ENCODE data around the gene TP53.

The TP53 gene

GRCh38 chr17:7667656-7668406 lies 19.5 kb downstream of the TP53 start:
- Histone ChIP-seq H3K27me3 (ENCODE audit: insufficient read depth, low read length) (no peaks in the 10 kb centered on the region), H3K9me3 (ENCODE audit: insufficient read depth, low read depth, low read length) (no peaks in the 10 kb centered on the region), H3K4me1 (ENCODE audit: insufficient read depth, low read length) (no peaks in the 10 kb centered on the region), H3K9ac (ENCODE audit: low read depth, low read length) (no peak overlapping the region), H3K36me3 (ENCODE audit: insufficient read depth, low read length) (peaks cover 56% of the 10 kb centered on the region), H3K4me3 (ENCODE audit: low read length) (no peak overlapping the region), H3K27ac (ENCODE audit: low read depth, low read length) (no peak overlapping the region; the same call in 1 of the 2 replicates)
- 84% methylated on average over 10 of the region's 10 CpGs for WGBS

- Histone ChIP-seq H3K4me3 (ENCODE audit: low read length) (peak overlapping the region; percentile 31), H3K27ac (ENCODE audit: low read depth, low read length) (peak overlapping the region; percentile 52; the same call in 1 of the 2 replicates), H3K4me1 (ENCODE audit: insufficient read depth, low read length) (peaks cover 21% of the 10 kb centered on the region), H3K27me3 (ENCODE audit: insufficient read depth, low read length) (peaks cover 11% of the 10 kb centered on the region; the same call in 1 of the 2 replicates), H3K9me3 (ENCODE audit: insufficient read depth, low read depth, low read length) (no peaks in the 10 kb centered on the region), H3K9ac (ENCODE audit: low read depth, low read length) (peak overlapping the region; percentile 36; the same call in 1 of the 2 replicates), H3K36me3 (ENCODE audit: insufficient read depth, low read length) (peaks cover 12% of the 10 kb centered on the region; the same call in 1 of the 2 replicates)
- 5% methylated on average over 10 of the region's 10 CpGs for WGBS
Measured at GRCh38 chr17:7656958-7657609, 30.2 kb downstream of the TP53 start.

GRCh38 chr17:7655541-7655840 lies 31.8 kb downstream of the TP53 start:
- no peaks in the 10 kb centered on the region for H3K9me3 ChIP-seq (ENCODE audit: insufficient read depth, low read depth, low read length)
- peaks cover 12% of the 10 kb centered on the region; the same call in 1 of the 2 replicates for H3K36me3 ChIP-seq (ENCODE audit: insufficient read depth, low read length)
- peaks cover 24% of the 10 kb centered on the region for H3K27me3 ChIP-seq (ENCODE audit: insufficient read depth, low read length)
- WGBS, result 94% methylated on average over 17 of the region's 17 CpGs
- no peak overlapping the region for H3K27ac ChIP-seq (ENCODE audit: low read depth, low read length)
- H3K4me3 ChIP-seq (ENCODE audit: low read length), result no peak overlapping the region
- H3K9ac ChIP-seq (ENCODE audit: low read depth, low read length), result no peak overlapping the region
- peaks cover 21% of the 10 kb centered on the region for H3K4me1 ChIP-seq (ENCODE audit: insufficient read depth, low read length)

GRCh38 chr17:7654832-7655540 lies 32.3 kb downstream of the TP53 start:
- H3K4me1 ChIP-seq (ENCODE audit: insufficient read depth, low read length), result peaks cover 21% of the 10 kb centered on the region
- H3K9ac ChIP-seq (ENCODE audit: low read depth, low read length), result no peak overlapping the region
- H3K36me3 ChIP-seq (ENCODE audit: insufficient read depth, low read length), result peaks cover 12% of the 10 kb centered on the region; the same call in 1 of the 2 replicates
- no peak overlapping the region for H3K27ac ChIP-seq (ENCODE audit: low read depth, low read length)
- no peaks in the 10 kb centered on the region for H3K9me3 ChIP-seq (ENCODE audit: insufficient read depth, low read depth, low read length)
- 89% methylated on average over 15 of the region's 16 CpGs for WGBS
- H3K4me3 ChIP-seq (ENCODE audit: low read length), result no peak overlapping the region
- H3K27me3 ChIP-seq (ENCODE audit: insufficient read depth, low read length), result peaks cover 28% of the 10 kb centered on the region

GRCh38 chr17:7652388-7653356 lies 34.6 kb downstream of the TP53 start:
- no peaks in the 10 kb centered on the region for H3K9me3 ChIP-seq (ENCODE audit: insufficient read depth, low read depth, low read length)
- H3K4me3 ChIP-seq (ENCODE audit: low read length), result peak overlapping the region; percentile 66; the same call in 1 of the 2 replicates
- H3K27me3 ChIP-seq (ENCODE audit: insufficient read depth, low read length), result peaks cover 37% of the 10 kb centered on the region
- peaks cover 16% of the 10 kb centered on the region for H3K4me1 ChIP-seq (ENCODE audit: insufficient read depth, low read length)
- 79% methylated on average over 12 of the region's 12 CpGs for WGBS
- no peak overlapping the region for H3K9ac ChIP-seq (ENCODE audit: low read depth, low read length)
- no peak overlapping the region for H3K27ac ChIP-seq (ENCODE audit: low read depth, low read length)
- peaks cover 12% of the 10 kb centered on the region; the same call in 1 of the 2 replicates for H3K36me3 ChIP-seq (ENCODE audit: insufficient read depth, low read length)

GRCh38 chr17:7651665-7652387 lies 35.5 kb downstream of the TP53 start:
- peak overlapping the region; percentile 32; the same call in 1 of the 2 replicates for H3K9ac ChIP-seq (ENCODE audit: low read depth, low read length)
- peaks cover 12% of the 10 kb centered on the region; the same call in 1 of the 2 replicates for H3K36me3 ChIP-seq (ENCODE audit: insufficient read depth, low read length)
- H3K9me3 ChIP-seq (ENCODE audit: insufficient read depth, low read depth, low read length), result no peaks in the 10 kb centered on the region
- 4% methylated on average over 54 of the region's 54 CpGs for WGBS
- peaks cover 37% of the 10 kb centered on the region for H3K27me3 ChIP-seq (ENCODE audit: insufficient read depth, low read length)
- H3K4me1 ChIP-seq (ENCODE audit: insufficient read depth, low read length), result peaks cover 10% of the 10 kb centered on the region
- peak overlapping the region; percentile 66 for H3K4me3 ChIP-seq (ENCODE audit: low read length)
- H3K27ac ChIP-seq (ENCODE audit: low read depth, low read length), result no peak overlapping the region

GRCh38 chr17:7651097-7651664 lies 36.1 kb downstream of the TP53 start:
- H3K4me3 ChIP-seq (ENCODE audit: low read length), result peak overlapping the region; percentile 66

GRCh38 chr17:7650509-7651096 lies 36.7 kb downstream of the TP53 start, which contains the start of gene ATP1B2:
ATP1B2 (plus strand) TSS chr17:7650926; CDS start chr17:7651519, 593 bp downstream.
- Histone ChIP-seq H3K27ac (ENCODE audit: low read depth, low read length) (no peak within 1 kb of the TSS), H3K36me3 (ENCODE audit: insufficient read depth, low read length) (peaks cover 9% of the 10 kb centered on the region; the same call in 1 of the 2 replicates), H3K9ac (ENCODE audit: low read depth, low read length) (peak within 1 kb of the TSS; percentile 32; the same call in 1 of the 2 replicates)

More at GRCh38 chr17:7651097-7651664, 36.1 kb downstream of the TP53 start:
- under 1% methylated on average over 40 of the region's 45 CpGs for WGBS
- H3K27me3 ChIP-seq (ENCODE audit: insufficient read depth, low read length), result peaks cover 37% of the 10 kb centered on the region
- H3K27ac ChIP-seq (ENCODE audit: low read depth, low read length), result no peak overlapping the region
- H3K4me1 ChIP-seq (ENCODE audit: insufficient read depth, low read length), result peaks cover 5% of the 10 kb centered on the region
- H3K36me3 ChIP-seq (ENCODE audit: insufficient read depth, low read length), result peaks cover 12% of the 10 kb centered on the region; the same call in 1 of the 2 replicates
- no peaks in the 10 kb centered on the region for H3K9me3 ChIP-seq (ENCODE audit: insufficient read depth, low read depth, low read length)
- H3K9ac ChIP-seq (ENCODE audit: low read depth, low read length), result peak overlapping the region; percentile 32; the same call in 1 of the 2 replicates

GRCh38 chr17:7647018-7647417 lies 40.3 kb downstream of the TP53 start:
- 94% methylated on average over 3 of the region's 4 CpGs for WGBS
- no peaks in the 10 kb centered on the region for H3K9me3 ChIP-seq (ENCODE audit: insufficient read depth, low read depth, low read length)
- H3K27me3 ChIP-seq (ENCODE audit: insufficient read depth, low read length), result peaks cover 25% of the 10 kb centered on the region
- no peak overlapping the region for H3K27ac ChIP-seq (ENCODE audit: low read depth, low read length)
- H3K9ac ChIP-seq (ENCODE audit: low read depth, low read length), result no peak overlapping the region
- no peaks in the 10 kb centered on the region; the same call in 1 of the 2 replicates for H3K4me1 ChIP-seq (ENCODE audit: insufficient read depth, low read length)
- no peaks in the 10 kb centered on the region for H3K36me3 ChIP-seq (ENCODE audit: insufficient read depth, low read length)
- no peak overlapping the region for H3K4me3 ChIP-seq (ENCODE audit: low read length)

More at GRCh38 chr17:7650509-7651096, 36.7 kb downstream of the TP53 start, which contains the start of gene ATP1B2:
- H3K9me3 ChIP-seq (ENCODE audit: insufficient read depth, low read depth, low read length), result no peaks in the 10 kb centered on the region
- H3K27me3 ChIP-seq (ENCODE audit: insufficient read depth, low read length), result peaks cover 37% of the 10 kb centered on the region
- under 1% methylated on average over 30 of the region's 34 CpGs for WGBS
- H3K4me3 ChIP-seq (ENCODE audit: low read length), result peak within 1 kb of the TSS; percentile 66
- H3K4me1 ChIP-seq (ENCODE audit: insufficient read depth, low read length), result peaks cover 5% of the 10 kb centered on the region; the same call in 1 of the 2 replicates
